HepG2 (cell line): ENCODE measurements around the gene TREML1. TPM values are rescaled to one million over a fixed set of nuclear protein-coding genes. Genes with fewer than 3 reads are reported as not detected.

Experiments
- ATAC-seq: fragments of 200-7000 bp; cut with Tn5 transposase; 3 replicates; pipeline ENCODE4 v1.9.1; 2020; ENCODE audit warnings: mild to moderate bottlenecking, moderate library complexity
- BruUV-seq: library from RNA; stranded (reverse); fragments of 400-500 nt; replicated peaks from 2 replicates; lab custom pipeline; 2021; lab: Mats Ljungman, UMichigan
- CTCF ChIA-PET: fragments of 300-600 bp; formaldehyde crosslinking; extraction: SDS; loops from one replicate; lab custom pipeline; 2021; ENCODE audit warnings: low total read pairs, inconsistent platforms, low intra/inter-chr PET ratio; lab: Yijun Ruan, JAX
- POLR2A ChIA-PET: fragments of 350-600 bp; sonication (Branson Sonifier 250); formaldehyde crosslinking; loops from one replicate; lab custom pipeline; 2020; ENCODE audit warnings: antibody characterized with exemption, inconsistent platforms; lab: Yijun Ruan, JAX
- DNase-seq: peaks from one replicate; pipeline ENCODE4 v3.0.0-alpha.2; 2015; ENCODE audit warnings: low spot score
- FAIRE-seq: peaks from 3 replicates; lab custom pipeline; 2011; peaks lifted over from hg19 to GRCh38; lab: Jason Lieb, UNC
- H2AFZ ChIP-seq: one replicate; pipeline ENCODE4 v1.6.1; 2011; ENCODE audit warnings: low read length, inconsistent platforms
- H3K27ac ChIP-seq: fragments of 300-600 bp; 3 replicates; pipeline ENCODE4 v1.8.0; 2011; ENCODE audit warnings: mixed run types, mild to moderate bottlenecking, mixed read lengths, low read length, inconsistent platforms; ENCODE audit not compliant: insufficient read depth; ENCODE audit errors: extremely low read length
- H3K27me3 ChIP-seq, 2 experiments: fragments of 200-600 bp in 1 of 2; 2 replicates in 1 of 2; 3 replicates in 1 of 2; pipeline versions ENCODE4 v1.6.0 to v1.8.0; 2011; ENCODE audit warnings: low read length in 2 of 2, mild to moderate bottlenecking in 2 of 2, moderate library complexity in 2 of 2, inconsistent platforms in 1 of 2; ENCODE audit not compliant: insufficient read depth in 2 of 2, control insufficient read depth in 1 of 2
- H3K36me3 ChIP-seq, 2 experiments: fragments of 200-600 bp in 1 of 2; replicated peaks in 1 of 2; 2 replicates in 1 of 2; 3 replicates in 1 of 2; pipeline versions ENCODE4 v1.5.1 to v1.8.0; 2011; ENCODE audit warnings: low read length in 2 of 2, inconsistent platforms in 1 of 2; ENCODE audit not compliant: insufficient read depth in 2 of 2, control insufficient read depth in 1 of 2
- H3K4me1 ChIP-seq: 2 replicates; pipeline ENCODE4 v1.5.1; 2012; ENCODE audit warnings: low read length, inconsistent platforms; ENCODE audit not compliant: insufficient read depth
- H3K4me2 ChIP-seq: 2 replicates; pipeline ENCODE4 v1.6.0; 2011; ENCODE audit warnings: low read depth, low read length, inconsistent platforms
- H3K4me3 ChIP-seq, 3 experiments: fragments of 200-600 bp in 1 of 3; sonication (generic), shearing (Covaris generic) in 1 of 3; replicated peaks in 1 of 3; 2 replicates each; pipeline ENCODE4 v1.5.1; 2011 to 2016; ENCODE audit warnings: low read length in 3 of 3, inconsistent platforms in 2 of 3, low read depth in 2 of 3, mild to moderate bottlenecking in 2 of 3, control low read depth in 1 of 3, mixed read lengths in 1 of 3; ENCODE audit not compliant: insufficient read depth in 1 of 3
- H3K79me2 ChIP-seq: one replicate; pipeline ENCODE4 v1.6.1; 2011; ENCODE audit warnings: low read length, inconsistent platforms; ENCODE audit not compliant: insufficient read depth
- H3K9ac ChIP-seq: 2 replicates; pipeline ENCODE4 v1.6.0; 2011; ENCODE audit warnings: mild to moderate bottlenecking, low read depth, low read length, inconsistent platforms; ENCODE audit not compliant: insufficient read depth
- H3K9me3 ChIP-seq: 2 replicates; pipeline ENCODE4 v1.5.1; 2012; ENCODE audit warnings: mild to moderate bottlenecking, low read length
- H4K20me1 ChIP-seq: 2 replicates; pipeline ENCODE4 v1.6.0; 2011; ENCODE audit warnings: inconsistent platforms, mild to moderate bottlenecking, low read length, moderate library complexity; ENCODE audit not compliant: insufficient read depth
- ATF3 ChIP-seq: sonication (generic); formaldehyde crosslinking; IDR thresholded peaks from 2 replicates; pipeline ENCODE4 v1.4.0; 2020; ENCODE audit warnings: missing genetic modification reagents
- E2F5 ChIP-seq: sonication (generic); formaldehyde crosslinking; conservative IDR thresholded peaks from 2 replicates; pipeline ENCODE4 v1.4.0; 2020; ENCODE audit warnings: missing genetic modification reagents
- FIP1L1 ChIP-seq: fragments of 200-400 bp; formaldehyde crosslinking; IDR thresholded peaks from 2 replicates; pipeline ENCODE4 v1.6.1; 2018; ENCODE audit warnings: low read depth, mild to moderate bottlenecking, low read length, moderate library complexity, borderline replicate concordance; ENCODE audit not compliant: insufficient read depth
- MAFG ChIP-seq: sonication (generic); formaldehyde crosslinking; IDR thresholded peaks from 2 replicates; pipeline ENCODE4 v1.5.1; 2020; ENCODE audit warnings: mild to moderate bottlenecking, missing genetic modification reagents
- MBNL3 ChIP-seq: fragments of 250-450 bp; sonication (Bioruptor Pico); conservative IDR thresholded peaks from 2 replicates; pipeline ENCODE4 v1.8.0; 2022; ENCODE audit warnings: mild to moderate bottlenecking, inconsistent platforms
- NR0B2 ChIP-seq: sonication (generic); formaldehyde crosslinking; IDR thresholded peaks from 2 replicates; pipeline ENCODE4 v1.4.0; 2020; ENCODE audit warnings: mild to moderate bottlenecking, missing genetic modification reagents
- TBP ChIP-seq: sonication (generic); formaldehyde crosslinking; IDR thresholded peaks from 2 replicates; pipeline ENCODE4 v1.5.0; 2020; ENCODE audit warnings: missing genetic modification reagents
- THAP9 ChIP-seq: sonication (generic); formaldehyde crosslinking; IDR thresholded peaks from 2 replicates; pipeline ENCODE4; 2020; ENCODE audit warnings: missing genetic modification reagents, mild to moderate bottlenecking, borderline replicate concordance
- U2AF1 ChIP-seq: fragments of 200-400 bp; formaldehyde crosslinking; optimal IDR thresholded peaks from 2 replicates; pipeline ENCODE3; 2017; ENCODE audit warnings: mild to moderate bottlenecking, low read depth, low read length
- ZBTB21 ChIP-seq: sonication (generic); formaldehyde crosslinking; IDR thresholded peaks from 2 replicates; pipeline ENCODE4 v1.4.0; 2020; ENCODE audit warnings: missing genetic modification reagents
- ZBTB43 ChIP-seq: sonication (generic); formaldehyde crosslinking; conservative IDR thresholded peaks from 2 replicates; pipeline ENCODE4 v1.4.0; 2020; ENCODE audit warnings: missing genetic modification reagents
- ZNF10 ChIP-seq: sonication (generic); formaldehyde crosslinking; IDR thresholded peaks from 2 replicates; pipeline ENCODE4 v1.4.0; 2020; ENCODE audit warnings: mild to moderate bottlenecking, low read depth, missing genetic modification reagents, borderline replicate concordance
- ZNF414 ChIP-seq: sonication (generic); formaldehyde crosslinking; IDR thresholded peaks from 2 replicates; pipeline ENCODE4 v1.5.0; 2020; ENCODE audit warnings: missing genetic modification reagents
- ZNF430 ChIP-seq: sonication (generic); formaldehyde crosslinking; IDR thresholded peaks from 2 replicates; pipeline ENCODE4 v1.9.0; 2021; ENCODE audit warnings: mild to moderate bottlenecking, missing genetic modification reagents
- ZNF547 ChIP-seq: sonication (generic); formaldehyde crosslinking; IDR thresholded peaks from 2 replicates; pipeline ENCODE4 v1.5.1; 2020; ENCODE audit warnings: mild to moderate bottlenecking, missing genetic modification reagents
- WGBS: methylation state at CpG from one replicate; pipeline ENCODE4 v1.1.6; 2017; ENCODE audit warnings: low lambda C conversion rate; 5-methylcytosine and 5-hydroxymethylcytosine counted together
- in situ Hi-C: cut with HindIII; loops from 2 replicates; pipeline ENCODE4 v1.10.0; 2017; ENCODE audit warnings: low pct_unique_long_range_greater_than_20kb; ENCODE audit not compliant: extremely low pct_ligation_motif_present
- intact Hi-C: fragments of 100-400 bp; cut with micrococcal nuclease; formaldehyde crosslinking; loops from one replicate; pipeline ENCODE4 v1.10.0; 2022; ENCODE audit not compliant: unreplicated experiment
- polyA plus RNA-seq, 8 experiments: library from polyadenylated mRNA; depleted of rRNA in 3 of 8; stranded (reverse) in 7 of 8; unstranded in 1 of 8; fragments of >200 nt; fragmentation: Illumina TruSeq in 4 of 8; extraction: Trizol in 4 of 8; gene quantifications; 2 replicates each; pipeline versions ENCODE4 v1.2.1 to v1.2.3, GENCODE V29; 2011 to 2016; ENCODE audit warnings: low read depth in 4 of 8, missing spikeins in 1 of 8, mixed read lengths in 1 of 8; ENCODE audit not compliant: insufficient read depth in 1 of 8
- total RNA-seq, 5 experiments: library from RNA; depleted of rRNA; stranded (reverse); fragments of >200 nt; fragmentation: Illumina TruSeq; extraction: Trizol; gene quantifications; 2 replicates each; pipeline ENCODE4 v1.2.3, GENCODE V29; 2016; ENCODE audit warnings: low read depth in 1 of 5

The TREML1 gene
- total and polyA plus RNA-seq, 2 of the 13 experiments (the other 11 are each of a cell fraction or from before 2014, with no cell fraction given): not detected

GRCh38 chr6:41201764-41202173, 47.6 kb upstream of the TREML1 start (continued):
- TF ChIP-seq NR0B2 (CRISPR knock-in tag): no peak
- TF ChIP-seq MBNL3 (CRISPR knock-in tag): no peak
- TF ChIP-seq ZNF547 (CRISPR knock-in tag): no peak
- no peak for TF ChIP-seq E2F5 (CRISPR knock-in tag)
- TF ChIP-seq TBP: no peak
- TF ChIP-seq FIP1L1: no peak
- TF ChIP-seq, all 625 proteins: peak for 0

GRCh38 chr6:41200901-41201763, 47.0 kb upstream of the TREML1 start, which contains the start of gene TREML2:
Gene TREML2 (minus strand): TSS chr6:41201149. CDS start chr6:41201008, 141 bp downstream.
- no peak; the same call in 2 of the 3 replicates for ATAC-seq
- no peak for TF ChIP-seq ZNF10
- TF ChIP-seq ZNF430 (CRISPR knock-in tag): no peak
- TF ChIP-seq ZBTB21 (CRISPR knock-in tag): no peak
- TF ChIP-seq ATF3: no peak
- TF ChIP-seq MAFG (CRISPR knock-in tag): no peak
- TF ChIP-seq ZNF414 (CRISPR knock-in tag): no peak
- TF ChIP-seq U2AF1: no peak
- no peak for TF ChIP-seq THAP9
- TF ChIP-seq ZBTB43 (CRISPR knock-in tag): no peak
- Histone ChIP-seq H2AFZ (no peak within 1 kb of the TSS), H3K9ac (no peak within 1 kb of the TSS), H3K79me2 (no peaks in the 10 kb centered on the region), H3K4me2 (no peak within 1 kb of the TSS), H3K9me3 (no peaks in the 10 kb centered on the region), H3K4me3 (no peak within 1 kb of the TSS), H3K36me3 (no peaks in the 10 kb centered on the region), H3K4me1 (no peaks in the 10 kb centered on the region), H3K27ac (no peak within 1 kb of the TSS), H3K27me3 (peaks cover 0 to 5% of the 10 kb centered on the region in 2 experiments; a peak in 2 of 5 replicates), H4K20me1 (no peaks in the 10 kb centered on the region)
- in situ Hi-C loops: no loop called here
- intact Hi-C loops: no loop called here
- WGBS: 32% methylated on average over 9 of the region's 12 CpGs
- BruUV-seq: no TSS peak
- DNase-seq: no peak
- CTCF ChIA-PET: no interaction called here
- no peak for FAIRE-seq
- POLR2A ChIA-PET: no interaction called here
